Measurements from ENCODE around the gene PLEKHM2. TPM values are rescaled to one million over a fixed set of nuclear protein-coding genes. Genes with fewer than 3 reads are reported as not detected.

PLEKHM2 gene
- total and polyA plus RNA-seq, 2 of the 4 experiments (the other 2 are of a cell fraction) = 24.7 to 48.0 TPM

GRCh38 chr1:15777909-15778707 lies 94.0 kb downstream of the PLEKHM2 start:
- no peak; the same call in 1 of the 2 replicates for ATAC-seq (ENCODE audit: low read depth)
- H4K8ac ChIP-seq (ENCODE audit: low read depth in 2 of 2, low read length in 2 of 2) = no peak overlapping the region
- no peak overlapping the region for H2BK20ac ChIP-seq (ENCODE audit: low read depth, low read length)
- dilution Hi-C loops (cut with HindIII; ENCODE audit: low sequenced_read_pairs, unreplicated experiment) = no loop called here
- H3K4me1 ChIP-seq (ENCODE audit: control insufficient read depth, insufficient read depth, low read length) = no peaks in the 10 kb centered on the region
- no peak overlapping the region for H2AFZ ChIP-seq (replicated peaks; ENCODE audit: low read length, poor library complexity)
- H3K9me1 ChIP-seq (ENCODE audit: insufficient read depth, low read length) = peaks cover 5% of the 10 kb centered on the region; the same call in 1 of the 2 replicates
- TF ChIP-seq FOS (IDR thresholded peaks at IDR 0.05; ENCODE audit: low read depth, low read length) = no peak
- intact Hi-C loops (cut with micrococcal nuclease) = no loop called here
- no peak overlapping the region for H3K56ac ChIP-seq (ENCODE audit: extremely low read depth, insufficient read depth, low read length)
- POLR2A ChIA-PET (ENCODE audit: unreplicated experiment) = no interaction called here
- H3K36me3 ChIP-seq (ENCODE audit: control insufficient read depth, insufficient read depth, low read length) = peaks cover 65% of the 10 kb centered on the region
- H3K9ac ChIP-seq (ENCODE audit: low read depth, low read length) = no peak overlapping the region
- H2AK9ac ChIP-seq (replicated peaks; ENCODE audit: low read depth, low read length, poor library complexity) = no peak overlapping the region
- in situ Hi-C loops (cut with MboI; ENCODE audit: low sequenced_read_pairs) = loop anchor here (25.0 kb wide), 1 partner anchor 409 kb away; no protein-coding TSS in a partner anchor
- no peak overlapping the region for H2BK5ac ChIP-seq (ENCODE audit: low read depth, low read length, poor library complexity, severe bottlenecking)
- BruUV-seq (replicated peaks) = no TSS peak
- H4K5ac ChIP-seq (ENCODE audit: low read depth, low read length) = no peak overlapping the region
- peaks cover 12 to 13% of the 10 kb centered on the region in 2 experiments; a peak in 2 of 4 replicates for H3K79me1 ChIP-seq (ENCODE audit: low read depth in 1 of 2, low read length in 2 of 2)
- no peak overlapping the region for H4K91ac ChIP-seq (ENCODE audit: insufficient read depth, low read depth, low read length)
- peaks cover 3% of the 10 kb centered on the region; the same call in 1 of the 2 replicates for H4K20me1 ChIP-seq (ENCODE audit: insufficient read depth, low read length)
- H3K14ac ChIP-seq (replicated peaks; ENCODE audit: low read depth, low read length) = no peak overlapping the region
- H2BK120ac ChIP-seq (ENCODE audit: low read depth, low read length) = no peak overlapping the region
- H3K27ac ChIP-seq (ENCODE audit: insufficient read depth, low read length) = no peak overlapping the region
- DNase-seq = no peak
- no peaks in the 10 kb centered on the region for H3K9me3 ChIP-seq (ENCODE audit: control insufficient read depth, insufficient read depth, low read length)
- no peak overlapping the region for H3K23ac ChIP-seq (ENCODE audit: low read depth, low read length)
- no peak overlapping the region for H3K4ac ChIP-seq (ENCODE audit: low read depth, low read length)
- H3K27me3 ChIP-seq (ENCODE audit: control insufficient read depth, insufficient read depth, low read length) = no peaks in the 10 kb centered on the region
- H3K4me2 ChIP-seq (ENCODE audit: low read depth, low read length) = no peak overlapping the region
- H2BK15ac ChIP-seq (ENCODE audit: low read depth, low read length) = no peak overlapping the region
- H3K18ac ChIP-seq (ENCODE audit: low read depth, low read length) = no peak overlapping the region
- no peak overlapping the region for H2AK5ac ChIP-seq (ENCODE audit: low read depth, low read length)
- H3K4me3 ChIP-seq (ENCODE audit: insufficient read depth, low read depth, low read length) = no peak overlapping the region
- CTCF ChIA-PET = interaction anchor here (1.0 kb wide), 1 partner anchor 231 kb away, joined by 3 read pairs; no protein-coding TSS in a partner anchor
- no CpG with 5 or more reads among the region's 7 CpGs for WGBS, 2 experiments (ENCODE audit: extremely low coverage in 2 of 2, insufficient read length in 1 of 2)

Small RNAs within 50 kb of the gene (microRNA-seq; reads per million reads assigned to microRNA genes)
- gene AL121992.2 (ENCODE audit: insufficient read depth, insufficient read length) = not detected

Small RNAs within 50 kb of the gene (small RNA-seq; reads per million reads assigned to genes)
- 0 reads per million in 5 experiments for gene AL121992.2

Other genes with a start within 250 kb of the PLEKHM2 start
- gene CTRC, start 245.9 kb upstream of the PLEKHM2 start, total RNA-seq (2012; rRNA removed) = not detected in 2 replicates
- gene CTRC, start 245.9 kb upstream of the PLEKHM2 start, polyA plus RNA-seq (2012; rRNA removed) = not detected in 2 replicates
- gene CELA2A, start 227.6 kb upstream of the PLEKHM2 start, total RNA-seq (2012; rRNA removed) = not detected in 2 replicates
- not detected in 2 replicates for gene CELA2A, start 227.6 kb upstream of the PLEKHM2 start, polyA plus RNA-seq (2012; rRNA removed)
- not detected in 2 replicates for gene CELA2B, start 208.2 kb upstream of the PLEKHM2 start, total RNA-seq (2012; rRNA removed)
- not detected in 2 replicates for gene CELA2B, start 208.2 kb upstream of the PLEKHM2 start, polyA plus RNA-seq (2012; rRNA removed)
- 5.3 and 7.0 TPM in 2 replicates for gene CASP9, start 160.1 kb upstream of the PLEKHM2 start, total RNA-seq (2012; rRNA removed)
- 7.8 and 8.3 TPM in 2 replicates for gene CASP9, start 160.1 kb upstream of the PLEKHM2 start, polyA plus RNA-seq (2012; rRNA removed)
- 12.5 and 13.1 TPM in 2 replicates for gene DNAJC16, start 157.5 kb upstream of the PLEKHM2 start, total RNA-seq (2012; rRNA removed)
- gene DNAJC16, start 157.5 kb upstream of the PLEKHM2 start, polyA plus RNA-seq (2012; rRNA removed) = 6.9 and 8.0 TPM in 2 replicates
- 0.18 and 0.28 TPM in 2 replicates for gene AGMAT, start 99.3 kb upstream of the PLEKHM2 start, total RNA-seq (2012; rRNA removed)
- 0.20 and 0.26 TPM in 2 replicates for gene AGMAT, start 99.3 kb upstream of the PLEKHM2 start, polyA plus RNA-seq (2012; rRNA removed)
- 8.6 and 13.4 TPM in 2 replicates for gene DDI2, start 66.9 kb upstream of the PLEKHM2 start, total RNA-seq (2012; rRNA removed)
- 3.8 and 6.0 TPM in 2 replicates for gene DDI2, start 66.9 kb upstream of the PLEKHM2 start, polyA plus RNA-seq (2012; rRNA removed)
- gene SLC25A34, start 51.9 kb downstream of the PLEKHM2 start, total RNA-seq (2012; rRNA removed) = under 0.01 TPM in 1 of 2 replicates, not detected in the other
- 0.72 and 1.1 TPM in 2 replicates for gene SLC25A34, start 51.9 kb downstream of the PLEKHM2 start, polyA plus RNA-seq (2012; rRNA removed)
- gene TMEM82, start 58.2 kb downstream of the PLEKHM2 start, total RNA-seq (2012; rRNA removed) = not detected in 2 replicates
- gene TMEM82, start 58.2 kb downstream of the PLEKHM2 start, polyA plus RNA-seq (2012; rRNA removed) = not detected in 2 replicates
- 43.6 and 52.2 TPM in 2 replicates for gene FBLIM1, start 74.5 kb downstream of the PLEKHM2 start, total RNA-seq (2012; rRNA removed)
- 140 and 159 TPM in 2 replicates for gene FBLIM1, start 74.5 kb downstream of the PLEKHM2 start, polyA plus RNA-seq (2012; rRNA removed)
- gene UQCRHL, start 123.3 kb downstream of the PLEKHM2 start, total RNA-seq (2012; rRNA removed) = 1.4 and 2.8 TPM in 2 replicates
- 2.4 and 2.6 TPM in 2 replicates for gene UQCRHL, start 123.3 kb downstream of the PLEKHM2 start, polyA plus RNA-seq (2012; rRNA removed)
- 15.8 and 20.3 TPM in 2 replicates for gene SPEN, start 163.4 kb downstream of the PLEKHM2 start, total RNA-seq (2012; rRNA removed)
- gene SPEN, start 163.4 kb downstream of the PLEKHM2 start, polyA plus RNA-seq (2012; rRNA removed) = 7.6 and 9.4 TPM in 2 replicates

Data from IMR-90 (cell line).